Hindlimb muscle (tissue), 1 donor: ENCODE results near the gene RAD51B. TPM values are rescaled to one million over a fixed set of nuclear protein-coding genes. Genes with fewer than 3 reads are reported as not detected.

Source experiments
- DNase-seq: peaks from one replicate; pipeline ENCODE4 v3.0.0-alpha.2; 2013
- polyA plus RNA-seq: library from polyadenylated mRNA; unstranded; fragments of 120-200 nt; gene quantifications from one replicate; pipeline ENCODE4 v1.2.1, GENCODE V29; 2013; ENCODE audit not compliant: insufficient read length

Gene RAD51B
- polyA plus RNA-seq, 1 donor = 10.2 TPM

GRCh38 chr14:68343534-68344118, 524.0 kb downstream of the RAD51B start:
- DNase-seq = no peak

GRCh38 chr14:68345738-68346137, 526.2 kb downstream of the RAD51B start:
- DNase-seq = no peak

- DNase-seq = no peak
Measured at GRCh38 chr14:68346556-68347343, 527.2 kb downstream of the RAD51B start.

GRCh38 chr14:68349900-68350629, 530.5 kb downstream of the RAD51B start:
- DNase-seq = peak; percentile 64

- DNase-seq = no peak
Measured at GRCh38 chr14:68355415-68355814, 535.8 kb downstream of the RAD51B start.

GRCh38 chr14:68357777-68358176, 538.2 kb downstream of the RAD51B start:
- no peak for DNase-seq

- DNase-seq = no peak
Measured at GRCh38 chr14:68358500-68358899, 538.9 kb downstream of the RAD51B start.

- no peak for DNase-seq
Measured at GRCh38 chr14:68359022-68359836, 539.6 kb downstream of the RAD51B start.

- no peak for DNase-seq
Measured at GRCh38 chr14:68359837-68360552, 540.4 kb downstream of the RAD51B start.

GRCh38 chr14:68361231-68361630, 541.7 kb downstream of the RAD51B start:
- no peak for DNase-seq

- DNase-seq = no peak
Measured at GRCh38 chr14:68362846-68363245, 543.3 kb downstream of the RAD51B start.

GRCh38 chr14:68363466-68363842, 543.9 kb downstream of the RAD51B start:
- DNase-seq = no peak

- no peak for DNase-seq
Measured at GRCh38 chr14:68363843-68364767, 544.5 kb downstream of the RAD51B start.

GRCh38 chr14:68364792-68365192, 545.2 kb downstream of the RAD51B start:
- DNase-seq = no peak

GRCh38 chr14:68365228-68365627, 545.6 kb downstream of the RAD51B start:
- no peak for DNase-seq

- no peak for DNase-seq
Measured at GRCh38 chr14:68366656-68367055, 547.1 kb downstream of the RAD51B start.

- no peak for DNase-seq
Measured at GRCh38 chr14:68367536-68367935, 548.0 kb downstream of the RAD51B start.

GRCh38 chr14:68368850-68369249, 549.3 kb downstream of the RAD51B start:
- DNase-seq = no peak

GRCh38 chr14:68369281-68370056, 549.9 kb downstream of the RAD51B start:
- no peak for DNase-seq

- no peak for DNase-seq
Measured at GRCh38 chr14:68370057-68370360, 550.4 kb downstream of the RAD51B start.
